SK-N-SH treated with all-trans-retinoic acid at 6 μM for 48 hours (cell line): ENCODE measurements around the gene GRHL3.

Experiments used
- ATAC-seq: fragments of 200-7000 bp; cut with Tn5 transposase; 3 replicates; pipeline ENCODE4 v1.9.1; 2020; ENCODE audit warnings: mild to moderate bottlenecking, moderate library complexity
- ARNTL ChIP-seq: fragments of 450-650 bp; formaldehyde crosslinking; IDR thresholded peaks from 2 replicates; pipeline ENCODE4 v1.5.0; 2020; ENCODE audit warnings: low read depth, mild to moderate bottlenecking, moderate library complexity, borderline replicate concordance
- CSDC2 ChIP-seq: fragments of 250-450 bp; sonication (Bioruptor Pico); IDR thresholded peaks from 2 replicates; pipeline ENCODE4 v1.5.0; 2020; ENCODE audit warnings: mild to moderate bottlenecking, moderate library complexity
- ESRRG ChIP-seq: fragments of 250-450 bp; sonication (Bioruptor Pico); IDR thresholded peaks from 2 replicates; pipeline ENCODE4 v1.6.1; 2021; ENCODE audit warnings: mild to moderate bottlenecking
- GLIS3 ChIP-seq: fragments of 250-450 bp; sonication (Bioruptor Pico); IDR thresholded peaks from 2 replicates; pipeline ENCODE4 v1.5.0; 2020; ENCODE audit warnings: mild to moderate bottlenecking, moderate library complexity
- ISL1 ChIP-seq: fragments of 250-450 bp; sonication (Bioruptor Pico); IDR thresholded peaks from 2 replicates; pipeline ENCODE4 v2.1.2; 2022; ENCODE audit warnings: mild to moderate bottlenecking, moderate library complexity
- OSR1 ChIP-seq: fragments of 250-450 bp; sonication (Bioruptor Pico); IDR thresholded peaks from 2 replicates; pipeline ENCODE4 v1.8.0; 2022; ENCODE audit warnings: moderate library complexity, mild to moderate bottlenecking, inconsistent platforms
- PPARA ChIP-seq: fragments of 250-450 bp; sonication (Bioruptor Pico); IDR thresholded peaks from 2 replicates; pipeline ENCODE4 v1.5.0; 2020; ENCODE audit warnings: mild to moderate bottlenecking, borderline replicate concordance
- RARB ChIP-seq: fragments of 250-450 bp; sonication (Bioruptor Pico); IDR thresholded peaks from 2 replicates; pipeline ENCODE4 v1.8.0; 2021; ENCODE audit warnings: mild to moderate bottlenecking, moderate library complexity
- SNAI2 ChIP-seq: fragments of 250-450 bp; sonication (Bioruptor Pico); IDR thresholded peaks from 2 replicates; pipeline ENCODE4 v1.5.0; 2020; ENCODE audit warnings: mild to moderate bottlenecking, moderate library complexity
- TCF4 ChIP-seq: fragments of 250-450 bp; sonication (Bioruptor Pico); IDR thresholded peaks from 2 replicates; pipeline ENCODE4 v1.8.0; 2021; ENCODE audit warnings: mild to moderate bottlenecking, moderate library complexity, borderline replicate concordance
- TOX ChIP-seq: fragments of 250-450 bp; sonication (Bioruptor Pico); IDR thresholded peaks from 2 replicates; pipeline ENCODE4 v1.8.0; 2021; ENCODE audit warnings: mild to moderate bottlenecking, moderate library complexity, borderline replicate concordance
- ZC3H10 ChIP-seq: fragments of 250-450 bp; sonication (Bioruptor Pico); IDR thresholded peaks from 2 replicates; pipeline ENCODE4 v1.5.1; 2021; ENCODE audit warnings: mild to moderate bottlenecking, moderate library complexity
- ZFP3 ChIP-seq: fragments of 250-450 bp; sonication (Bioruptor Pico); IDR thresholded peaks from 2 replicates; pipeline ENCODE4 v1.5.0; 2020; ENCODE audit warnings: mild to moderate bottlenecking, moderate library complexity
- ZFP30 ChIP-seq: fragments of 450-650 bp; formaldehyde crosslinking; IDR thresholded peaks from 2 replicates; pipeline ENCODE4 v1.5.0; 2022; ENCODE audit warnings: mild to moderate bottlenecking, moderate library complexity
- ZNF565 ChIP-seq: fragments of 450-650 bp; formaldehyde crosslinking; conservative IDR thresholded peaks from 2 replicates; pipeline ENCODE4 v1.5.0; 2020; ENCODE audit warnings: low read depth, mild to moderate bottlenecking, moderate library complexity
- ZNF70 ChIP-seq: fragments of 450-650 bp; formaldehyde crosslinking; IDR thresholded peaks from 2 replicates; pipeline ENCODE4 v1.5.0; 2020; ENCODE audit warnings: mild to moderate bottlenecking, moderate library complexity
- ZNF8 ChIP-seq: fragments of 450-650 bp; formaldehyde crosslinking; IDR thresholded peaks from 2 replicates; pipeline ENCODE4 v1.5.0; 2020; ENCODE audit warnings: mild to moderate bottlenecking, moderate library complexity
- TF ChIP-seq, protein P1 (sequence below): fragments of 250-450 bp; sonication (Bioruptor Pico); IDR thresholded peaks from 2 replicates; pipeline ENCODE4 v1.8.0; 2020; ENCODE audit warnings: mild to moderate bottlenecking, moderate library complexity, borderline replicate concordance
- TF ChIP-seq, protein P2 (sequence below): fragments of 250-450 bp; sonication (Bioruptor Pico); IDR thresholded peaks from 2 replicates; pipeline ENCODE4 v1.5.1; 2021; ENCODE audit warnings: mild to moderate bottlenecking, moderate library complexity
- TF ChIP-seq, protein P3 (sequence below): fragments of 250-450 bp; sonication (Bioruptor Pico); IDR thresholded peaks from 2 replicates; pipeline ENCODE4 v1.8.0; 2021; ENCODE audit warnings: low read depth, mild to moderate bottlenecking, moderate library complexity, borderline replicate concordance
- TF ChIP-seq, protein P4 (sequence below): fragments of 250-450 bp; sonication (Bioruptor Pico); IDR thresholded peaks from 2 replicates; pipeline ENCODE4 v1.5.0; 2020; ENCODE audit warnings: mild to moderate bottlenecking, moderate library complexity
- TF ChIP-seq, protein P5 (sequence below): fragments of 250-450 bp; sonication (Bioruptor Pico); IDR thresholded peaks from 2 replicates; pipeline ENCODE4 v1.5.1; 2020; ENCODE audit warnings: low read depth, mild to moderate bottlenecking, moderate library complexity

Gene GRHL3

DNA sequence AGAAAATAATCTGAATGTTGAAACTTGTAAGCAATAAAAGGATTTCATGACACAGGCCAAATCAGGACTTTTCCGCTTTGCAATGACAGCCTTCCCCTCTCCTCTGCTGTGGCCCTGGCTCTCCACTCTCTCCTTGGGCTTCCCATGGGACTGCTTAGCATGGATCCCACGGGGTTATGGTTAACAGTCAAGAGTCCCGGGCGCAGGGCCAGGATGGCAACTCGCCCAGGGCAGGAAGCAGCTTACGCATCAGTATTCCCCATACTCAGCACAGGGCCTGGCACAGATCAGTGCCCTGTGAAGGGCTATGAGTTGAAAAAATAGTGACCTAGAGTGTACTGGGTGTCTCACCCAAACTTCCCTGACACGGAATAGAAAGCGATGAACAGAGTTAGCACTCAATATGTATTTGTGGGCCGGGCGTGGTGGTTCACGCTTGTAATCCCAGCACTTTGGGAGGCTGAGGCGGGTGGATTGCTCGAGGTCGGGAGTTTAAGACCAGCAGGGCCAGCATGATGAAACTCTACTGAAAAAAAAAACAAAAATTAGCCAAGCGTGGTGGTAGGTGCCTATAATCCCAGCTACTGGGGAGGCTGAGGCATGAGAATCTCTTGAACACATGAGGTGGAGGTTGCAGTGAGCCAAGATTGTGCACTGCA, 29.1 kb upstream of the GRHL3 start:
- peak; percentile 98 for ATAC-seq
- TF ChIP-seq TOX = no peak
- TF ChIP-seq ESRRG = no peak
- TF ChIP-seq, protein P1, sequence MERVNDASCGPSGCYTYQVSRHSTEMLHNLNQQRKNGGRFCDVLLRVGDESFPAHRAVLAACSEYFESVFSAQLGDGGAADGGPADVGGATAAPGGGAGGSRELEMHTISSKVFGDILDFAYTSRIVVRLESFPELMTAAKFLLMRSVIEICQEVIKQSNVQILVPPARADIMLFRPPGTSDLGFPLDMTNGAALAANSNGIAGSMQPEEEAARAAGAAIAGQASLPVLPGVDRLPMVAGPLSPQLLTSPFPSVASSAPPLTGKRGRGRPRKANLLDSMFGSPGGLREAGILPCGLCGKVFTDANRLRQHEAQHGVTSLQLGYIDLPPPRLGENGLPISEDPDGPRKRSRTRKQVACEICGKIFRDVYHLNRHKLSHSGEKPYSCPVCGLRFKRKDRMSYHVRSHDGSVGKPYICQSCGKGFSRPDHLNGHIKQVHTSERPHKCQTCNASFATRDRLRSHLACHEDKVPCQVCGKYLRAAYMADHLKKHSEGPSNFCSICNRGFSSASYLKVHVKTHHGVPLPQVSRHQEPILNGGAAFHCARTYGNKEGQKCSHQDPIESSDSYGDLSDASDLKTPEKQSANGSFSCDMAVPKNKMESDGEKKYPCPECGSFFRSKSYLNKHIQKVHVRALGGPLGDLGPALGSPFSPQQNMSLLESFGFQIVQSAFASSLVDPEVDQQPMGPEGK (CRISPR knock-in tag) = no peak

DNA sequence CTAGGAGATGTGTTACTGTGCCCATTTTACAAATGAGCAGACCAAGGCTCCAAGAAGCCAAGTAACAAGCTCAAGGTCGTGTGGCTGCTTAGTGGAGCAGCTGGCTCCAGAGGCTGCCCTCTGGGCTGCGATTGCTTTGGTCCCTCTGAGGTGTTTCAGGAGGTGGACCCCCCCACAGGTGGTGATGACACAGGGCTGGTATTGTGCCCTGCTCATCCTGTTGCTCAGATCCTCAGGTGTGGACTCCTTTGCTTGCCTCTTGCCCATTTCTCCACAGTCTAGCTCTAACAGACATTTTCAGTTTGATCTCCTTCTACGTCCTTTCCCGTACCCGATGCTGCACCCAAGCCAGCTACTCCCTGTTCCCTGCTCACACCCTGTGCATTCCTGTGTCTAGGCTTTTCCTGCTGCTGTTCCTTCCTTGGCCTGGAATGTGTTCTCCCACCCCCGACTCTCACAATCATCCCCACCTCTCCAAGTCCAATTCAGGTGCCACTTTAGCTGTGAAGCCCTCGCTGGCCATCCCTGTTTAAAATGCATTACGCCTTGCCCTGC, 28.1 kb upstream of the GRHL3 start:
- no peak for ATAC-seq
- TF ChIP-seq ZFP30 (CRISPR knock-in tag) = no peak
- no peak for TF ChIP-seq SNAI2 (CRISPR knock-in tag)
- TF ChIP-seq ZNF70 (CRISPR knock-in tag) = no peak
- no peak for TF ChIP-seq GLIS3
- TF ChIP-seq ZC3H10 (CRISPR knock-in tag) = no peak
- TF ChIP-seq TCF4 (CRISPR knock-in tag) = no peak
- TF ChIP-seq, protein P2, sequence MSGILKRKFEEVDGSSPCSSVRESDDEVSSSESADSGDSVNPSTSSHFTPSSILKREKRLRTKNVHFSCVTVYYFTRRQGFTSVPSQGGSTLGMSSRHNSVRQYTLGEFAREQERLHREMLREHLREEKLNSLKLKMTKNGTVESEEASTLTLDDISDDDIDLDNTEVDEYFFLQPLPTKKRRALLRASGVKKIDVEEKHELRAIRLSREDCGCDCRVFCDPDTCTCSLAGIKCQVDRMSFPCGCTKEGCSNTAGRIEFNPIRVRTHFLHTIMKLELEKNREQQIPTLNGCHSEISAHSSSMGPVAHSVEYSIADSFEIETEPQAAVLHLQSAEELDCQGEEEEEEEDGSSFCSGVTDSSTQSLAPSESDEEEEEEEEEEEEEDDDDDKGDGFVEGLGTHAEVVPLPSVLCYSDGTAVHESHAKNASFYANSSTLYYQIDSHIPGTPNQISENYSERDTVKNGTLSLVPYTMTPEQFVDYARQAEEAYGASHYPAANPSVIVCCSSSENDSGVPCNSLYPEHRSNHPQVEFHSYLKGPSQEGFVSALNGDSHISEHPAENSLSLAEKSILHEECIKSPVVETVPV (CRISPR knock-in tag) = no peak
- TF ChIP-seq, protein P1 (CRISPR knock-in tag) = no peak
- TF ChIP-seq, protein P3, sequence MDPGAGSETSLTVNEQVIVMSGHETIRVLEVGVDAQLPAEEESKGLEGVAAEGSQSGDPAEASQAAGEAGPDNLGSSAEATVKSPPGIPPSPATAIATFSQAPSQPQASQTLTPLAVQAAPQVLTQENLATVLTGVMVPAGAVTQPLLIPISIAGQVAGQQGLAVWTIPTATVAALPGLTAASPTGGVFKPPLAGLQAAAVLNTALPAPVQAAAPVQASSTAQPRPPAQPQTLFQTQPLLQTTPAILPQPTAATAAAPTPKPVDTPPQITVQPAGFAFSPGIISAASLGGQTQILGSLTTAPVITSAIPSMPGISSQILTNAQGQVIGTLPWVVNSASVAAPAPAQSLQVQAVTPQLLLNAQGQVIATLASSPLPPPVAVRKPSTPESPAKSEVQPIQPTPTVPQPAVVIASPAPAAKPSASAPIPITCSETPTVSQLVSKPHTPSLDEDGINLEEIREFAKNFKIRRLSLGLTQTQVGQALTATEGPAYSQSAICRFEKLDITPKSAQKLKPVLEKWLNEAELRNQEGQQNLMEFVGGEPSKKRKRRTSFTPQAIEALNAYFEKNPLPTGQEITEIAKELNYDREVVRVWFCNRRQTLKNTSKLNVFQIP (CRISPR knock-in tag) = no peak
- no peak for TF ChIP-seq ZNF565 (CRISPR knock-in tag)
- no peak for TF ChIP-seq OSR1 (CRISPR knock-in tag)
- TF ChIP-seq CSDC2 (CRISPR knock-in tag) = no peak
- no peak for TF ChIP-seq ZNF8 (CRISPR knock-in tag)
- no peak for TF ChIP-seq TOX
- TF ChIP-seq PPARA (CRISPR knock-in tag) = no peak
- TF ChIP-seq ARNTL (CRISPR knock-in tag) = no peak
- TF ChIP-seq, protein P4, sequence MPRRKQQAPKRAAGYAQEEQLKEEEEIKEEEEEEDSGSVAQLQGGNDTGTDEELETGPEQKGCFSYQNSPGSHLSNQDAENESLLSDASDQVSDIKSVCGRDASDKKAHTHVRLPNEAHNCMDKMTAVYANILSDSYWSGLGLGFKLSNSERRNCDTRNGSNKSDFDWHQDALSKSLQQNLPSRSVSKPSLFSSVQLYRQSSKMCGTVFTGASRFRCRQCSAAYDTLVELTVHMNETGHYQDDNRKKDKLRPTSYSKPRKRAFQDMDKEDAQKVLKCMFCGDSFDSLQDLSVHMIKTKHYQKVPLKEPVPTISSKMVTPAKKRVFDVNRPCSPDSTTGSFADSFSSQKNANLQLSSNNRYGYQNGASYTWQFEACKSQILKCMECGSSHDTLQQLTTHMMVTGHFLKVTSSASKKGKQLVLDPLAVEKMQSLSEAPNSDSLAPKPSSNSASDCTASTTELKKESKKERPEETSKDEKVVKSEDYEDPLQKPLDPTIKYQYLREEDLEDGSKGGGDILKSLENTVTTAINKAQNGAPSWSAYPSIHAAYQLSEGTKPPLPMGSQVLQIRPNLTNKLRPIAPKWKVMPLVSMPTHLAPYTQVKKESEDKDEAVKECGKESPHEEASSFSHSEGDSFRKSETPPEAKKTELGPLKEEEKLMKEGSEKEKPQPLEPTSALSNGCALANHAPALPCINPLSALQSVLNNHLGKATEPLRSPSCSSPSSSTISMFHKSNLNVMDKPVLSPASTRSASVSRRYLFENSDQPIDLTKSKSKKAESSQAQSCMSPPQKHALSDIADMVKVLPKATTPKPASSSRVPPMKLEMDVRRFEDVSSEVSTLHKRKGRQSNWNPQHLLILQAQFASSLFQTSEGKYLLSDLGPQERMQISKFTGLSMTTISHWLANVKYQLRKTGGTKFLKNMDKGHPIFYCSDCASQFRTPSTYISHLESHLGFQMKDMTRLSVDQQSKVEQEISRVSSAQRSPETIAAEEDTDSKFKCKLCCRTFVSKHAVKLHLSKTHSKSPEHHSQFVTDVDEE (CRISPR knock-in tag) = no peak
- no peak for TF ChIP-seq ISL1 (CRISPR knock-in tag)
- TF ChIP-seq ESRRG = no peak

DNA sequence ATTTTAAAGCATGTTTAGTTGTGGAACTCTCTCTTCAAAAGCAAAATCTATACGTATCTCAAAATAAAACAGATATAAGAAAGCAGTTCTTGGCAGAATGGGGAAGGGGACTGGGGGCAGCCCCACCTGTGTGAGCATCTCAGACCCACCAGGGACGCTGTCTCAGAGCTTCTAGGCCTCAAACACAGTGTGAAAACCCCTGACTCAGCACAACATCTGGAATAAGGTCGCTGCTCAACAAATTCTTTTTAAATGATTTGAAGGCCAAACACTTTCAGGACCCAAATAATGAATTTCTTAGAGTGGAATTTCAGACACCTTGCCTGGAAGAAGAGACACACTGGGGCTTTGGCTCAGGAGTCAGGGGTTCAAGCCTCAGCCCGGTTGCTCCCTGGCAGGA, 27.1 kb upstream of the GRHL3 start:
- no peak for ATAC-seq
- TF ChIP-seq, protein P5, sequence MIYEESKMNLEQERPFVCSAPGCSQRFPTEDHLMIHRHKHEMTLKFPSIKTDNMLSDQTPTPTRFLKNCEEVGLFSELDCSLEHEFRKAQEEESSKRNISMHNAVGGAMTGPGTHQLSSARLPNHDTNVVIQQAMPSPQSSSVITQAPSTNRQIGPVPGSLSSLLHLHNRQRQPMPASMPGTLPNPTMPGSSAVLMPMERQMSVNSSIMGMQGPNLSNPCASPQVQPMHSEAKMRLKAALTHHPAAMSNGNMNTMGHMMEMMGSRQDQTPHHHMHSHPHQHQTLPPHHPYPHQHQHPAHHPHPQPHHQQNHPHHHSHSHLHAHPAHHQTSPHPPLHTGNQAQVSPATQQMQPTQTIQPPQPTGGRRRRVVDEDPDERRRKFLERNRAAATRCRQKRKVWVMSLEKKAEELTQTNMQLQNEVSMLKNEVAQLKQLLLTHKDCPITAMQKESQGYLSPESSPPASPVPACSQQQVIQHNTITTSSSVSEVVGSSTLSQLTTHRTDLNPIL (CRISPR knock-in tag) = no peak
- no peak for TF ChIP-seq RARB (CRISPR knock-in tag)
- TF ChIP-seq, protein P4 (CRISPR knock-in tag) = no peak
- TF ChIP-seq OSR1 (CRISPR knock-in tag) = no peak
- TF ChIP-seq ZFP3 (CRISPR knock-in tag) = no peak
- TF ChIP-seq, protein P3 (CRISPR knock-in tag) = no peak
- TF ChIP-seq ISL1 (CRISPR knock-in tag) = no peak
- TF ChIP-seq ZFP30 (CRISPR knock-in tag) = no peak
